Mesothelial cell of epicardium (in vitro differentiated cells): ENCODE measurements around the gene SEPTIN5. TPM values are rescaled to one million over a fixed set of nuclear protein-coding genes. Genes with fewer than 3 reads are reported as not detected.

Source experiments
- DNase-seq, 2 experiments: peaks; one replicate each; pipeline ENCODE4 v3.0.0; 2021; ENCODE audit warnings: low spot score in 2 of 2; ENCODE audit not compliant: unreplicated experiment in 2 of 2
- H3K27ac Mint-ChIP-seq: 2 replicates; pipeline ENCODE4 v1.8.0; 2021; ENCODE audit warnings: mixed read lengths
- H3K27me3 Mint-ChIP-seq: 2 replicates; pipeline ENCODE4 v1.8.0; 2021; ENCODE audit warnings: low read depth, mixed read lengths
- H3K36me3 Mint-ChIP-seq: 2 replicates; pipeline ENCODE4 v1.8.0; 2021; ENCODE audit warnings: mixed read lengths
- H3K4me1 Mint-ChIP-seq: 2 replicates; pipeline ENCODE4 v1.8.0; 2021; ENCODE audit warnings: mixed read lengths
- H3K4me3 Mint-ChIP-seq: 2 replicates; pipeline ENCODE4 v1.8.0; 2021; ENCODE audit warnings: mild to moderate bottlenecking, moderate library complexity, mixed read lengths
- H3K9me3 Mint-ChIP-seq: 2 replicates; pipeline ENCODE4 v1.8.0; 2021; ENCODE audit warnings: mixed read lengths
- CTCF ChIP-seq: fragments of 200-600 bp; sonication (generic); IDR thresholded peaks from one replicate; pipeline ENCODE4 v1.5.0; 2021; ENCODE audit warnings: antibody characterized with exemption; ENCODE audit not compliant: unreplicated experiment
- total RNA-seq: library from RNA; stranded (reverse); gene quantifications from 3 replicates; pipeline ENCODE4 v1.2.1, GENCODE V29; 2021

The SEPTIN5 gene
- total RNA-seq, 1 donor from 2014 or later, result 42.1 TPM

GRCh38 chr22:19735665-19736510 is 21.6 kb downstream of the SEPTIN5 start:
- Mint-ChIP-seq H3K27me3 (peaks cover 18% of the 10 kb centered on the region), H3K36me3 (no peaks in the 10 kb centered on the region), H3K9me3 (no peaks in the 10 kb centered on the region), H3K4me1 (peaks cover 2% of the 10 kb centered on the region), H3K4me3 (no peak overlapping the region), H3K27ac (no peak overlapping the region)
- no peak for DNase-seq
- no peak for TF ChIP-seq CTCF

GRCh38 chr22:19737846-19738663 is 23.8 kb downstream of the SEPTIN5 start:
- Mint-ChIP-seq H3K4me3 (no peak overlapping the region), H3K9me3 (no peaks in the 10 kb centered on the region), H3K36me3 (no peaks in the 10 kb centered on the region), H3K27me3 (peaks cover 16% of the 10 kb centered on the region), H3K4me1 (peaks cover 2% of the 10 kb centered on the region), H3K27ac (no peak overlapping the region)
- no peak for TF ChIP-seq CTCF
- no peak for DNase-seq

GRCh38 chr22:19738664-19739447 is 24.6 kb downstream of the SEPTIN5 start:
- Mint-ChIP-seq H3K9me3 (no peaks in the 10 kb centered on the region), H3K36me3 (no peaks in the 10 kb centered on the region), H3K27ac (no peak overlapping the region), H3K27me3 (peaks cover 10% of the 10 kb centered on the region), H3K4me3 (no peak overlapping the region), H3K4me1 (peaks cover 2% of the 10 kb centered on the region)
- DNase-seq, result no peak
- no peak for TF ChIP-seq CTCF

- Mint-ChIP-seq H3K4me3 (no peak overlapping the region), H3K36me3 (no peaks in the 10 kb centered on the region), H3K4me1 (peaks cover 2% of the 10 kb centered on the region), H3K9me3 (no peaks in the 10 kb centered on the region), H3K27ac (no peak overlapping the region), H3K27me3 (peaks cover 6% of the 10 kb centered on the region)
- no peak for TF ChIP-seq CTCF
- no peak for DNase-seq
These were observed 25.2 kb downstream of the SEPTIN5 start for GRCh38 chr22:19739448-19739895.

- Mint-ChIP-seq H3K27ac (no peak overlapping the region), H3K4me1 (peaks cover 2% of the 10 kb centered on the region), H3K27me3 (peaks cover 2% of the 10 kb centered on the region), H3K36me3 (no peaks in the 10 kb centered on the region), H3K4me3 (no peak overlapping the region), H3K9me3 (no peaks in the 10 kb centered on the region)
- DNase-seq, result no peak
- no peak for TF ChIP-seq CTCF
These were observed 25.7 kb downstream of the SEPTIN5 start for GRCh38 chr22:19739911-19740449.
